HG02571 (cell line): Measurements from ENCODE around the gene ADGRB2.
"Not testable (repeated sequence)": the region's sequence is repeated elsewhere in the genome, so short reads cannot be mapped to it uniquely, and the experiment has no call there.

Source experiments
- ATAC-seq: cut with Tn5 transposase; IDR thresholded peaks from one replicate; pipeline ENCODE4 v1.9.1; 2021; ENCODE audit warnings: mild to moderate bottlenecking, moderate library complexity; ENCODE audit not compliant: unreplicated experiment

The ADGRB2 gene

GRCh38 chr1:31730336-31731048 lies 33.6 kb downstream of the ADGRB2 start:
- ATAC-seq, result no peak

- no peak for ATAC-seq
Measured at GRCh38 chr1:31727849-31728248, 36.3 kb downstream of the ADGRB2 start.

GRCh38 chr1:31727195-31727594 lies 36.9 kb downstream of the ADGRB2 start:
- no peak for ATAC-seq

- ATAC-seq, result no peak
Measured at GRCh38 chr1:31726715-31727114, 37.4 kb downstream of the ADGRB2 start.

- ATAC-seq, result no peak
Measured at GRCh38 chr1:31725777-31726535, 38.2 kb downstream of the ADGRB2 start.

- ATAC-seq, result no peak
Measured at GRCh38 chr1:31725134-31725533, 39.0 kb downstream of the ADGRB2 start.

- ATAC-seq, result no peak
Measured at GRCh38 chr1:31723828-31724359, 40.2 kb downstream of the ADGRB2 start.

- ATAC-seq, result no peak
Measured at GRCh38 chr1:31718327-31718897, 45.7 kb downstream of the ADGRB2 start.

GRCh38 chr1:31717341-31717740 lies 46.8 kb downstream of the ADGRB2 start:
- no peak for ATAC-seq

GRCh38 chr1:31715873-31716220 lies 48.3 kb downstream of the ADGRB2 start:
- ATAC-seq, result no peak

GRCh38 chr1:31715087-31715872 lies 48.9 kb downstream of the ADGRB2 start:
- ATAC-seq, result no peak

- no peak for ATAC-seq
Measured at GRCh38 chr1:31714442-31715086, 49.6 kb downstream of the ADGRB2 start.

GRCh38 chr1:31712630-31713029 lies 51.5 kb downstream of the ADGRB2 start:
- ATAC-seq, result no peak

- ATAC-seq, result no peak
Measured at GRCh38 chr1:31712068-31712467, 52.1 kb downstream of the ADGRB2 start.

- no peak for ATAC-seq
Measured at GRCh38 chr1:31708324-31708723, 55.8 kb downstream of the ADGRB2 start.

GRCh38 chr1:31707711-31708110 lies 56.4 kb downstream of the ADGRB2 start:
- ATAC-seq, result no peak

GRCh38 chr1:31707059-31707600 lies 57.0 kb downstream of the ADGRB2 start:
- ATAC-seq, result not testable (repeated sequence)

GRCh38 chr1:31706384-31707058 lies 57.6 kb downstream of the ADGRB2 start:
- ATAC-seq, result no peak

GRCh38 chr1:31705080-31705866 lies 58.9 kb downstream of the ADGRB2 start:
- no peak for ATAC-seq
